Frontal cortex (tissue), 4 donors: ENCODE measurements around the gene FAM107B. TPM values are rescaled to one million over a fixed set of nuclear protein-coding genes. Genes with fewer than 3 reads are reported as not detected.
"Not testable (repeated sequence)": the region's sequence is repeated elsewhere in the genome, so short reads cannot be mapped to it uniquely, and the experiment has no call there.

ENCODE experiments used
- DNase-seq, 2 donors: peaks; one replicate each; pipeline ENCODE4 v3.0.0; 2012; ENCODE audit warnings: low spot score in 2 of 2
- FAIRE-seq: peaks from 2 replicates; lab custom pipeline; 2012; peaks lifted over from hg19 to GRCh38; lab: Jason Lieb, UNC
- total RNA-seq: library from RNA; depleted of rRNA; stranded (reverse); fragments of >200 nt; gene quantifications from one replicate; pipeline ENCODE4 v1.2.3, GENCODE V29; 2014
- donor health status: control.
- donor health status: control.
- donor health status: control.

Gene FAM107B
- total RNA-seq, 1 donor from 2014 or later = 77.9 TPM

GRCh38 chr10:14648946-14649345, 125.8 kb downstream of the FAM107B start:
- no peak for FAIRE-seq
- DNase-seq = no peak

- DNase-seq (peak in 1 of 2 donors; percentile 47), FAIRE-seq (no peak)
Measured at GRCh38 chr10:14648005-14648765, 126.5 kb downstream of the FAM107B start.

GRCh38 chr10:14645239-14645960, 129.3 kb downstream of the FAM107B start:
- DNase-seq (no peak), FAIRE-seq (no peak)

- DNase-seq (no peak), FAIRE-seq (no peak)
Measured at GRCh38 chr10:14639637-14640036, 135.1 kb downstream of the FAM107B start.

- DNase-seq = no peak
- FAIRE-seq = no peak
Measured at GRCh38 chr10:14635043-14635710, 139.5 kb downstream of the FAM107B start.

- FAIRE-seq, DNase-seq: not testable (repeated sequence)
Measured at GRCh38 chr10:14634572-14634971, 140.1 kb downstream of the FAM107B start.

GRCh38 chr10:14625765-14626525, 148.8 kb downstream of the FAM107B start:
- DNase-seq (no peak), FAIRE-seq (no peak)

- no peak for FAIRE-seq
- DNase-seq = no peak
Measured at GRCh38 chr10:14625192-14625631, 149.5 kb downstream of the FAM107B start.

- FAIRE-seq = no peak
- DNase-seq = no peak
Measured at GRCh38 chr10:14624600-14624999, 150.1 kb downstream of the FAM107B start.

GRCh38 chr10:14623931-14624330, 150.8 kb downstream of the FAM107B start:
- no peak for FAIRE-seq
- DNase-seq = no peak

GRCh38 chr10:14621037-14621436, 153.7 kb downstream of the FAM107B start:
- peak; percentile 42 for FAIRE-seq
- DNase-seq = no peak

- DNase-seq (no peak), FAIRE-seq (no peak)
Measured at GRCh38 chr10:14618674-14619073, 156.0 kb downstream of the FAM107B start.

- no peak for DNase-seq
- FAIRE-seq = no peak
Measured at GRCh38 chr10:14617852-14618251, 156.8 kb downstream of the FAM107B start.

- DNase-seq (no peak), FAIRE-seq (no peak)
Measured at GRCh38 chr10:14616955-14617730, 157.6 kb downstream of the FAM107B start.

GRCh38 chr10:14616465-14616864, 158.2 kb downstream of the FAM107B start:
- FAIRE-seq (no peak), DNase-seq (no peak)

- no peak for FAIRE-seq
- DNase-seq = no peak
Measured at GRCh38 chr10:14613588-14613920, 161.1 kb downstream of the FAM107B start.

GRCh38 chr10:14612873-14613587, 161.7 kb downstream of the FAM107B start:
- DNase-seq (no peak), FAIRE-seq (no peak)

GRCh38 chr10:14611968-14612693, 162.6 kb downstream of the FAM107B start:
- FAIRE-seq = no peak
- DNase-seq = no peak
